KBM-7 (cell line): ENCODE data around the gene RELL2.

ENCODE experiments used
- DNase-seq: peaks from one replicate; pipeline ENCODE4 v3.0.0-alpha.2; 2015
- in situ Hi-C: fragments of 300-500 bp; cut with MboI; formaldehyde crosslinking; loops from 2 replicates; pipeline ENCODE4 v1.14.3; 2020; ENCODE audit warnings: low sequenced_read_pairs, low pct_unique_long_range_greater_than_20kb, mixed read lengths

Gene RELL2

DNA sequence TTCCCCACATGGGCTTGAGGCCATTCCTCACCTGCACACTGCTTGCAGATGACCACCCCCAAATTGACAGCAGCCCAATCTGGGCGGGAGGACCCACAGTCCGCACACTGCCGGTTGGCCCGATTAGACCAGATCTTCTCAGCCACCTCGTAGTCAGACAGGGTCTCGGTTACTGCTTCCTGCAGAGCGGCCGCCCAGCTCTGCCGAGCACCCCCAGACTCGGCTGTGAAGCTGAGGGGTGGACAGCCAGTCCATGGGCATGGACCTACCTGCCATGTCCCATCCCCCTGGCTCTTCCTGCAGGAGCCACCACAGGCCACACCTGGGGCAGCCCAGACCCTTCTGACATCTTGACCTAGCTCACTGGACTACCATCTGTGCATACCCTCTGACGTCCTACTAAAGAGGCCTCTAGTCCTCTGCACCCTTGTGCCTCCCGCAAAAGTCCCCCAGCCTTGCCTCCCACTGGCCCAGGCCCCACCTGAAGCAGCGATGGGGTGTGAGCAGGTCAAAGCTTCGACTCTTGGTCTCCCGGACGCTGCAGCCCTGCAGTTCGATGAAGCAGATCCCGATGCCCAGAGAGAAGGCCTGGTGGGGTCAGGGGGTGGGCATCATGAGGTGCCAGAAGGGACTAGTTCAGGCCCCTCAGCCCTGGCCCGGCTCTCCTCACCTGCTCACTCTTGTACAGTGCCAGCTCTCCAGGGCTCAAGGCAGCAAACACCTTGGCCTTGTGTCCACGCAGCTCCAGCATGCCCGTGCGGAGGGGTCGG is 35.5 kb downstream of the RELL2 start:
- in situ Hi-C loops, result no loop called here
- no peak for DNase-seq

DNA sequence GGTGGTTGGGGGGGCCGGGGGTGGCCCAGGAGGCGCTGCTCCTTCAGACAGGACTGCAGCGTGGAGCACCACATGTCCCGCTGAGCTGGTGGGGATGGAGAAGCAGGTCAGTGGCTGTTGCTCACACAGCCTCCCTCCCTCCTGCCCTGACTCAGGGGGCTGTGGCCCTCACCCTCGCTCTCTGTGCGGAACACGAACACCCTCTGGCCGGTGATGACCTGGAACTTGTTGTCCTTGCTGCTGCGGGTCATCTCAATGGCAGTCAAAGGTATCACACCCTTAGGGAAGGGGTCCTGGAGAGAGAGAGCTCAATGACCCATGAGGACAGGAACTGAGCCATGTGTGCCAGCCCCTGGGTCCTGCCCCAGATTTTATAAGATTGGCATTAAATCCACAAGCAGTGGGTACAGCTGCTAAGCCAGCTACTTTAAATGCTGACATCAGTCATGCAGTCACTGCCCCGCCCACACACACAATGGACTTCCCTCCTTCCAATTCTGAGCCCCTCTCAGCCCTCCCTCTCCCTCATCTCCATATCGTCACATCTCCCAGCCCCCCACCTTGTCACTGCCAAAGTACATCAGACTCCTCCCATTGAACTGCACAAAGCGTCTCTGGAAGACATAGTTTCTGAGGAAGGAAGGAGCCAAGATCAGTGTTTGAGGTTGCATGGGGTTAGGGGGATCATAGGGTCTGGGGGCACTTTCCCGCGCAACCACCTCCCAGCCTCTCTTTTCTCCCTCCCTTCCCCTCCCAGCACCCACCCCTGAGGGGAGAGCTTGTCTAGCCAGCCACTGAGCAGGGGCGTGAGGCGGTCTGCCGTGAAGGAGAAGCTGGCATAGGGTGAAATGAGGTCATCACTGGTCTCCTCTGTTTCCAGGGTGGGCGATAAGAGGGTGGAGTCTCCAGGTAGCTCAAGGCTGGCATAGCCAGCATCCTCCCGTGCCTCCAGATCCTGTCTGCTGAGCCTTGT is 36.3 kb downstream of the RELL2 start:
- in situ Hi-C loops, result no loop called here
- DNase-seq, result no peak

DNA sequence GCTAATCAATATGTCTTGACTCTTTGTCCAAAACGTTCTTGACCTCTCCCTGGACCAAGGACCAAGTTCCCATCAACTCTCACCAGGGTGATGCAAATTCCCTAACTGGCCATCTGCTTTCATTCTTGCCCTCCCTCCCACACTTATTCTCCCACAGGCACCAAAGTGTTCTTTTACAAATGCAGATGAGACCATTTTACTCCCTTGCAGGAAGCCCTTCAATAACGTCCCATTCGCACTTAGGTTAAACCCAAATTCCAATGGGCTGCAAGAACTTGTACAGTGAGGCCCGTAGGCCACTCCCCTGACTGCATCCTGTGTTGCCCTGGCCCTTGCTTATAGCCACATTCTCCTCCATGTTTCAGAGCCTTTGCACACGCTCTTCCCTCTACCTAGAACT is 38.0 kb downstream of the RELL2 start:
- in situ Hi-C loops, result no loop called here
- DNase-seq, result no peak

DNA sequence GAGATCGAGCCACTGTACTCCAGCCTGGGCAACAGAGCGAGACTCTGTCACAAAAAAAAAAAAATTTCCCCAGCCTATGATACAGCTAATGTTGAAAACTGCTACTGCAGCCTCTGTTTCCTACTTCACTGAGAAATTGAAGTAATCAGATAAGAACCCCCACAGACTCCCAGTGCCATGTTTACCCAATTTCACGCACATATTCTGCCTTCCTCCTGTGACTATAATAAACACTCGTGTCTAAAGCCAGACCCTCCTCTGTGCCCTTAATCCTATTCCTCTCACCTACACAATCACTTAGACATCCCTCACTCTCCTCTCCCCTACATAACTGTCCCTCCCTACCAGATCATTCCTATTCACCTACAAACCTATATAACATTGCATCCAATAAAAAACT is 38.9 kb downstream of the RELL2 start:
- in situ Hi-C loops, result no loop called here
- DNase-seq, result no peak

DNA sequence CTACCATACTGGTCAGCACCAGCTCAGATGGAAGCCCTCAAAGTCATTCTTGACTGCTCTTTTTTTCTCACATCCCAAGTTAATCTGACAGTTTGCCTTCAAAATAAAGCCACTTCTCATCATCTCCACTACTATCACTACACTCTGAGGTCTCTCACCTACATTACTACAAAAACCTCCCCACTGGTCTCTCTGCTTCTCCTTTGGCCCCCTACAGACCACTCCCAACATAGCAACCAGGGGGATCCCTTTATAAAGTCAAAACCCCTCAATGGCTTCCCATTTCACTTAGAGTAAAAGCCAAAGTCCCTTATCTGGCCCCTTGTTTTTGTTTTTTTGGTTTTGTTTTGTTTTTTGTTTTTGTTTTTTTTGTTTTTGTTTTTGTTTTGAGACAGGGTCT is 40.6 kb downstream of the RELL2 start:
- peak; percentile 52 for DNase-seq
- in situ Hi-C loops, result no loop called here

DNA sequence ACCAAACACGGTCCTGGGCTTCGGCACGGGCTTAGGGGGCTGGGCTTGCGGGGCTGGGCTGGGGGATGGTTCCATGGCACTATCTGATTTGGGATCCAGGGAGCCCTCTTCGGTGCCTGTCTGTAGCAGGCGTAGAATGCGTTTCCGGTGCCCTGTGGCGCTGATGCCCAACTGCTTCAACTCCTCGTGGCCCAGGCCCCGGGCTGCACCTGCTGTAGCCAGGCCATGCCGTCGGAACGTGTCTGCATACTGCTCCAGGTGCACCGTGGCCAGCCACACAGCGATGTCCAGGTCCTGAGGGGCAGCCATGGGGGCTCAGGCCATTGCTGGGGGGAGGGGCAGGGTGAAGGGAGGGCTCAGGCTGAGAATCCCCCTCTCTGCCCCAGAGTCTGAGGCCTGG is 43.4 kb downstream of the RELL2 start:
- no peak for DNase-seq
- in situ Hi-C loops, result loop anchor here (10.0 kb wide), 1 partner anchor 455 kb away; no protein-coding TSS in a partner anchor

DNA sequence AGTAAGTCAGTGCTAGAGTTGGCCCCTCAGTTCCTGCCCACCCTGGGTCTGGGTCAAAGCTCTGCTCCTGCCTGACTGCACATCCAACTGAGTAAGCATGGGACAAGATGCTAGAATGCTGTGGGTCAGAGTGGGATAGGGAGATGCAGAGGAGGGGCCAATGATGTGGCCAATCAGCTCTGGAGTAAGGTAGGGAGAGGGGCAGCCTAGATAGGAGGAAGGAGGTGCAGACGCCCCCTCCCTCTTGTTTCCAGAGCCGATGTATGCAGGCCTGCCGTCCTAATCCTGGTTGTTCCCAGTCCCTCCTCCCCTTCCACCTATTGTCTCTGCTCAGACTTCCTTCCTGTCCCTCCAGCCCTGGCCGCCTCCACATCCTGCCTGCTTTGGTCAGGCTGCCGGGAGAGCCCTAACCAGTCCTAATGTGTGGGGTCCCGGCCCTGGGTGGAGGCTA is 44.0 kb downstream of the RELL2 start:
- in situ Hi-C loops, result loop anchor here (10.0 kb wide), 1 partner anchor 454 kb away; no protein-coding TSS in a partner anchor
- DNase-seq, result no peak

DNA sequence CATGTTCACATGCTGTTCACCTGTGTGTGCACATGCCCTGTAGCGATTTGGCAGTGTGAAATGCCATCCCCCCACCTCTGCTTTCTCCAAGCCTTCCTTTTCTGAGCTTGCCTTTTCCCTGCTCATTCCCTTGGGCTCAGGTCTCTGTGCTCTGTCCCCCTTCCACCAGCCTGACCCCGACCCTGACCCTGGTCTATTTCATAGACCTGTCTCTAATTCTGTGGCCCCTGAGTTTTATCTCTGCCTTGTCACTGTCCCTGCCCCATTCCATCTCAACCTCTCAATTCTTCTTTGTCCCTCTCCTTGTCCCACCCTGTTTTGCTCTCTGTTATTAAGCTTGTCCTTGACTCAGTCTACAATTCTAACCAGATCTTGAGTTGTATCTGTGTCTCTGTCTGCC is 44.5 kb downstream of the RELL2 start:
- in situ Hi-C loops, result loop anchor here (10.0 kb wide), 1 partner anchor 454 kb away; no protein-coding TSS in a partner anchor

DNA sequence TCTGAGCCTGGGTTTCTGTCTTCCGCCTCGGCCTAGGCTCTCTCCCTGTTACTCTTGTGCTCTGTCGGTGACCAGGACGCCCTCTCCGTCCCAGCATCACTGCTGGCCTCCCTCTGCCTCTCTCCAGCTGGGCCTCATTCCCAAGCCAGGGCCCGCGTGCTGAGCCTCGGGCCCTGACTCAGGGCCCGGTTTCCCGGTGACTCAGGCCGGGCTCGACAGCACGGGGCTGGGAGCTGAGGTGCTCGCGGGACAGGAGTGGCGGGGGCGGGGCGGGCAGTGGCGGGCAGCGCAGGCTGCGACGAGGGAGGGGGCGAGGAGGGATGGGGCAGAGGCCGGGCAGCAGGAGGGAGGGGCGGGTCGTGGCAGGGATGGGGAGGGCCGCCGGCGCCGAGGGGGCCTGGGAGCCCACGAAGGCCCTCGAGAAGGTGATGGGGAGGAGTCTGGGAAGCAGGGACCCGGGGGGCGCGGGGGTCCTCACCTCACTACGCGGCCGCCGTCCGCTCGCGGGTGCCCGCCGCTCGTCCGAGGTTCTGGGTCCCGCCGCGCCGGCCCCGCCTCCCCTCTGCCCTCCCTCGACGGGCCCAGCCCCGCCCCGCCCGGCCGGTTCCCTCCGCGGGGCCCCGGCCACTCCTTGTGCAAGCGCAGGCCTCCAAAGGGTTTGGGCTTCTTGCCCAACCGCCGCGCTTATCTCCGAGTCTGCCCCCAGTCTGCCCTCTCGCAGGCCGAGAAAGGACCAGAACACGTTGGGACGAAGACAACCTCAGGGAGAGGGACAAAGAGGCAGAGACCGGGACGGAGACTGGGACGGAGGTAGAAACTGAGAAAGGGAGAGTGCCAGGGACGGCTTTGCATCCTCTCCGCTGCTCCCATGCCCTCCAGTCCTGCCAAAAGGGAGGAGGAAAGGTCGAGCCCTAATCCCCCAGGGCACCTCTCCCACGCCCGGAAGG is 45.2 kb downstream of the RELL2 start, which contains the start of gene ARAP3:
TSS of gene ARAP3 (minus strand) at position 536 of the 947 bp plus-strand sequence. CDS start 1,744 bp downstream, outside the sequence.
- in situ Hi-C loops, result loop anchor here (10.0 kb wide), 1 partner anchor 453 kb away; no protein-coding TSS in a partner anchor
- DNase-seq, result peak; percentile 43

More for the DNA sequence above, 44.5 kb downstream of the RELL2 start:
- no peak for DNase-seq

DNA sequence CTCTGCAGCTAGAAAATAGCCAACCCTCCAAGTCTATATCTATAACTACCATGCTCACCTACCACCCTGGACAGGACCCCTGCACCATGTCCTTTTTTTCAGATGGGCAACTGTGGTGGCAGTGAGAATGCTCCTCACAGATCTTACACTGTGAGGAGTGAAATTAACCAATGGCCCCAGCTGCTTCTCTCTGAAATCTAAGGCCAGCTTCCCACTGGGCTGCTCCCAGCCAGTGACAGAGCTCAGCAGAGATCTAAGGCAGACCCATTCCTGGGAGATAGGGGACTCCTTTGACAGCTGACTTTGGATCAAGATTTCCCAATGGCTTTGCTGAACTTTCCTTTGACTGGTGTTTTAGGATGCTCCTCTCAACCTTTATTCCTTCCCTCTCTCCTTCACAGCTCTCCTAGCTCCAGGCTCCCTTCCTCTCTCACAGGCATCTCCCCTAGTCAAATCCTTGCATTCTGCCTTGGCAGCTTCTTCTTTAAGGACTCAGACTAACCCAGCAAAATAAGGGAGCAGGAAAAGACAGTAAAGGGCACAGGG is 46.9 kb downstream of the RELL2 start:
- in situ Hi-C loops, result loop anchor here (10.0 kb wide), 1 partner anchor 451 kb away; no protein-coding TSS in a partner anchor
- DNase-seq, result no peak

DNA sequence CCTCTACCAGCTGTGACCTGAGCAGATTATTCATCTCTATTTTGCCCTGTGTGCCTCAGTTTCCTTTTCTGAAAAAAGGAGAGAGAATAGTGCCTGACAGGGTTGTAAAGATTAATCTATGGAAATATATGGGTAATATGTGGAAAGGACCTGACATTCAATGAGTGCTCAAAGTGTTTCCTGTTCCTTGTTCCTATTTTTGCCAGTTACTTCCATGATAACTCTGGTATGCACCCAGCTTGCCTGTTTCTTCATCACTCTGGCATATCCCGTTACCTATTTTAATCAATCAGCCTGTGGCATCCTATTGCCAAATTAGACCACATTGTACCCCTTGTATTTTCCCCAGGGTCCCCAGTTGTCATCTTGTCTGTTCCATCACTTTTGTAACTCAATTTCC is 48.8 kb downstream of the RELL2 start:
- no peak for DNase-seq
- in situ Hi-C loops, result loop anchor here (10.0 kb wide), 1 partner anchor 449 kb away; no protein-coding TSS in a partner anchor

DNA sequence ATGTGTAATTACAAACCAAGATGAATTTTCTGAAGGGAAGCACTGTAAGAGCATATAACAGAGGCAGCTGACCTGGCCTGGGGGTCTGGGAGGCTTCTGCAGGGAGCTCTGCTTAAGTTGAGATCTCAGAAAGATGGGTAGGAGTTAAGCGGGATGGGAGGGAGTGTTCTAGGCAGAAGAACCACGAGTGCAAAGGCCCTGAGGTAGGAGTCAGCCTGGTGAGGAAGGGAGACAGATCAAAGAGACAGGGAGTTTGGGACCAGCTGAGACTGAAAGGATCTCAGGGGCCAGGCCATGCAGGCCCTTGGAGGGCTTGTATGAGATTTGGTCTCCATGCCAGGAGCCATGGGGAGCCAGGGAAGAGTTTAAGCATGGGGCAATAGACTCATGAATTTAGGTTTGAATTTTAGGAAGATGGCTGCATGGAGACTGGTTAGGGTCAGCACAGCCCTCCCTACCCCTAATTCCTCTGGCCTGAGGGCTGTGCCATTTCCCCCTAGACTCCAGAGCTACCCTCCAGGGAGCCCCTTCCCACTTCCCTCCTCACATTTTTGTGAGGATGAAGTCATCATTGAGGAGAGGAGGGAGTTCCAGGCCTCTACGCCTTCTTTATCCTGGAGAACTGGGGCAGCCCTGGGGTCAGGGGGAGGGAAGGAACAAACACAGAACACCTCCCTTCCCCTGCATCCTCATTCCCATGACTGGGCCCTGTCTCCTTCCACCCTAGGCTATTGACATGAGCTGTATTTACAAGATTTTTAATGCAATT is 50.0 kb downstream of the RELL2 start:
- in situ Hi-C loops, result loop anchor here (10.0 kb wide), 1 partner anchor 448 kb away; no protein-coding TSS in a partner anchor
- no peak for DNase-seq
